B cell (primary cell): ENCODE data around the gene KAT2A. TPM values are rescaled to one million over a fixed set of nuclear protein-coding genes. Genes with fewer than 3 reads are reported as not detected.

Experiments used
- ATAC-seq: fragments of 200-7000 bp; cut with Tn5 transposase; one replicate; pipeline ENCODE4 v1.10.0; 2021; ENCODE audit warnings: low read depth, mild to moderate bottlenecking, moderate number of reproducible peaks, moderate library complexity
- CTCF ChIA-PET: fragments of 350-600 bp; sonication (Branson Sonifier 250); formaldehyde crosslinking; loops from one replicate; lab custom pipeline; 2021; ENCODE audit warnings: antibody characterized with exemption, inconsistent platforms; lab: Charles Lee
- POLR2A ChIA-PET: fragments of 350-600 bp; sonication (Branson Sonifier 250); formaldehyde crosslinking; loops from one replicate; lab custom pipeline; 2021; ENCODE audit warnings: antibody characterized with exemption; lab: Charles Lee
- DNase-seq: peaks from one replicate; pipeline ENCODE4 v3.0.0; 2013
- H2AFZ ChIP-seq: 2 replicates; pipeline ENCODE4 v1.6.1; 2012; ENCODE audit warnings: mild to moderate bottlenecking, low read depth, low read length; ENCODE audit not compliant: insufficient read depth, poor library complexity, severe bottlenecking
- H3K27ac ChIP-seq, 2 donors: 1 replicate in 1 of 2; 2 replicates in 1 of 2; pipeline ENCODE4 v1.5.1; 2012 to 2013; ENCODE audit warnings: low read length in 2 of 2, mild to moderate bottlenecking in 2 of 2, moderate library complexity in 1 of 2
- H3K27me3 ChIP-seq, 4 experiments: fragments of 200-600 bp in 1 of 4; sonication (generic) in 1 of 4; replicated peaks in 1 of 4; 1 replicate in 2 of 4; 2 replicates in 2 of 4; pipeline versions ENCODE4 v1.6.1 to v1.7.0; 2013 to 2016; ENCODE audit warnings: low read length in 3 of 4, mild to moderate bottlenecking in 2 of 4, mixed read lengths in 1 of 4, moderate library complexity in 1 of 4; ENCODE audit not compliant: insufficient read depth in 4 of 4, control insufficient read depth in 3 of 4; ENCODE audit errors: control extremely low read depth in 1 of 4
- H3K36me3 ChIP-seq, 2 experiments: replicated peaks in 1 of 2; 1 replicate in 1 of 2; 2 replicates in 1 of 2; pipeline versions ENCODE4 v1.6.1 to v1.7.1; 2013; ENCODE audit warnings: low read length in 1 of 2; ENCODE audit not compliant: insufficient read depth in 2 of 2, control insufficient read depth in 1 of 2; ENCODE audit errors: control extremely low read depth in 1 of 2, extremely low read depth in 1 of 2
- H3K4me1 ChIP-seq, 2 donors: fragments of 200-600 bp in 1 of 2; sonication (generic) in 1 of 2; 1 replicate in 1 of 2; 2 replicates in 1 of 2; pipeline versions ENCODE4 v1.5.1 to v1.6.1; 2013 to 2017; ENCODE audit warnings: low read length in 2 of 2; ENCODE audit not compliant: control insufficient read depth in 2 of 2, insufficient read depth in 2 of 2
- H3K4me2 ChIP-seq: replicated peaks from 2 replicates; pipeline ENCODE3; 2012; ENCODE audit warnings: mild to moderate bottlenecking, low read depth, low read length; ENCODE audit not compliant: poor library complexity, severe bottlenecking
- H3K4me3 ChIP-seq, 5 experiments: fragments of 200-600 bp in 1 of 5; sonication (generic) in 1 of 5; 1 replicate in 3 of 5; 2 replicates in 2 of 5; pipeline versions ENCODE4 v1.5.1 to v1.7.0; 2011 to 2016; ENCODE audit warnings: low read length in 4 of 5, mild to moderate bottlenecking in 4 of 5, low read depth in 2 of 5, control low read depth in 1 of 5, moderate library complexity in 1 of 5; ENCODE audit not compliant: insufficient read depth in 1 of 5; ENCODE audit errors: control extremely low read depth in 1 of 5, extremely low read depth in 1 of 5
- H3K79me2 ChIP-seq: fragments of 200-600 bp; sonication (generic); one replicate; pipeline ENCODE4 v1.6.0; 2016; ENCODE audit warnings: low read length; ENCODE audit not compliant: control insufficient read depth, insufficient read depth
- H3K9ac ChIP-seq: fragments of 200-600 bp; sonication (generic); 2 replicates; pipeline ENCODE4 v1.6.1; 2017; ENCODE audit warnings: mild to moderate bottlenecking, low read length, moderate library complexity
- H3K9me3 ChIP-seq, 3 donors: one replicate each; pipeline versions ENCODE4 v1.6.1 to v1.7.1; 2013; ENCODE audit warnings: low read length in 2 of 3; ENCODE audit not compliant: control insufficient read depth in 2 of 3, insufficient read depth in 1 of 3; ENCODE audit errors: control extremely low read depth in 1 of 3
- H4K20me1 ChIP-seq: 2 replicates; pipeline ENCODE4 v1.6.0; 2012; ENCODE audit warnings: mild to moderate bottlenecking, low read length; ENCODE audit not compliant: insufficient read depth, control insufficient read depth, poor library complexity, severe bottlenecking
- H3K27ac Mint-ChIP-seq: one replicate; pipeline ENCODE4 v1.8.0; 2021; ENCODE audit warnings: mixed read lengths
- H3K27me3 Mint-ChIP-seq: one replicate; pipeline ENCODE4 v1.8.0; 2021; ENCODE audit warnings: mixed read lengths
- H3K4me1 Mint-ChIP-seq: one replicate; pipeline ENCODE4 v1.8.0; 2021; ENCODE audit warnings: mixed read lengths
- H3K4me3 Mint-ChIP-seq: one replicate; pipeline ENCODE4 v1.8.0; 2021; ENCODE audit warnings: mixed read lengths
- H3K9me3 Mint-ChIP-seq: one replicate; pipeline ENCODE4 v1.8.0; 2022; ENCODE audit warnings: mixed read lengths; ENCODE audit not compliant: insufficient read depth
- EZH2 ChIP-seq: IDR thresholded peaks from 2 replicates; pipeline ENCODE4 v1.6.1; 2012; ENCODE audit warnings: borderline replicate concordance, low read depth, mild to moderate bottlenecking, moderate library complexity, low read length; ENCODE audit not compliant: insufficient read depth, poor library complexity, severe bottlenecking
- WGBS: methylation state at CpG from one replicate; pipeline ENCODE4 v1.1.5; 2013; ENCODE audit warnings: missing lambda C conversion rate; ENCODE audit not compliant: insufficient coverage; 5-methylcytosine and 5-hydroxymethylcytosine counted together
- intact Hi-C: fragments of 100-400 bp; cut with micrococcal nuclease; formaldehyde crosslinking; loops from one replicate; pipeline ENCODE4 v1.10.0; 2022
- polyA plus RNA-seq: library from polyadenylated mRNA; depleted of rRNA; stranded (reverse); fragments of >200 nt; gene quantifications from 2 replicates; pipeline ENCODE4 v1.2.3, GENCODE V29; 2012
- total RNA-seq, 2 donors: library from RNA; stranded (reverse); fragments of 120-200 nt in 1 of 2; gene quantifications; 1 replicate in 1 of 2; 2 replicates in 1 of 2; pipeline versions ENCODE4 v1.2.3 to v1.2.4, GENCODE V29; 2013 to 2022
- TF ChIP-seq, protein P1 (sequence below): fragments of 200-600 bp; IDR thresholded peaks from one replicate; pipeline ENCODE4 v1.8.0; 2022; ENCODE audit warnings: antibody characterized with exemption, mild to moderate bottlenecking

KAT2A gene
- total and polyA plus RNA-seq, 2 donors (not counting 1 experiment from before 2014, with no cell fraction given) = 66.3 to 155 TPM

DNA sequence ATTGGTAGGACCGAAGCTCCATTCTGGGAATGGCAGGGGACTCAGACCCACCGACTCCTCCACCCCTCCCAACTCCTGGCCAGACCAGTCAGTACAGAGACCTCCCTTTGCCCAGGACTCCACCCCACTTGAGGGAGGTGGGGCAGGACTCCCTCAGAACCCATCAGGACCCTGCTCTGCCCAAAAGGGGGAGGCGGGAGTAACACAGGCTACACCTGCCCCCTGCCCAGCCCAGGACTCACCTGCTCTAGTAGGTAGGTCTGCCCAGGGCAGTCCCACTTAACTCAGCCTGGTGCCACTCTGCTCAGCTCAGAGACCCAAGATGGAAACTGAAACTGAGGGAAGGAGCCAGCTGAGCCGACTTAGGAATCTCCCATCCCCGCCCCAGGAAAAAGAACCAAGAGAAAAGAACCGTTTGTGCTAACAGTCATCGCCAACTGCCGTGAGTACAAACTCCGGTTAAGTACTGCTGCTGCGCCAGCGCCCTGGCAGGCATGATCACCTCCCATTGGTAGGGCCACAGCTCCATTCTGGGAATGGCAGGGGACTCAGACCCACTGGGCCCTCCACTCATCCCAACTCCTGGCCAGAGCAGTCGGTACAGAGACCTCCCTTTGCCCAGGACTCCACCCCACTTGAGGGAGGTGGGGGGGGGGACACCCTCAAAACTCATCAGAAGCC, 9.2 kb downstream of the KAT2A start:
- Histone ChIP-seq H3K4me3 (peak overlapping the region; percentile 26 to 77 (median 53)), H2AFZ (peak overlapping the region; percentile 73), H3K27ac (peak overlapping the region; percentile 85 to 88), H3K79me2 (peaks cover 14% of the 10 kb centered on the region), H3K4me2 (peak overlapping the region; percentile 92), H3K4me1 (peaks cover 43 to 60% of the 10 kb centered on the region in 2 donors), H3K27me3 (no peaks in the 10 kb centered on the region), H3K36me3 (peaks cover 0 to 28% of the 10 kb centered on the region in 2 experiments), H3K9ac (peak overlapping the region; percentile 81), H3K9me3 (peaks cover 0 to 4% (median 0%) of the 10 kb centered on the region in 3 donors), H4K20me1 (no peaks in the 10 kb centered on the region)
- DNase-seq (no peak), ATAC-seq (no peak)
- H3K27me3 Mint-ChIP-seq = no peaks in the 10 kb centered on the region
- intact Hi-C loops = loop anchor here (1.0 to 10.0 kb wide), 5 partner anchors 43 to 273 kb away; partner anchors contain the start of genes KCNH4, ODAD4 and STAT3
- peak overlapping the region; percentile 84 for H3K27ac Mint-ChIP-seq
- no peaks in the 10 kb centered on the region for H3K9me3 Mint-ChIP-seq
- POLR2A ChIA-PET = interaction anchor here (0.6 to 1.9 kb wide), 8 partner anchors 9 to 252 kb away, joined by 3 to 25 read pairs (median 5); partner anchors contain the start of genes CNP, DNAJC7 and KAT2A
- CTCF ChIA-PET = interaction anchor here (0.8 to 6.9 kb wide), 12 partner anchors 11 to 436 kb away, joined by 3 to 115 read pairs (median 4); partner anchors contain the start of genes CNP, KCNH4 and NKIRAS2
- peaks cover 61% of the 10 kb centered on the region for H3K4me1 Mint-ChIP-seq
- peak overlapping the region; percentile 88 for H3K4me3 Mint-ChIP-seq
- TF ChIP-seq EZH2 = no peak
- 19% methylated on average over 11 of the region's 12 CpGs for WGBS

DNA sequence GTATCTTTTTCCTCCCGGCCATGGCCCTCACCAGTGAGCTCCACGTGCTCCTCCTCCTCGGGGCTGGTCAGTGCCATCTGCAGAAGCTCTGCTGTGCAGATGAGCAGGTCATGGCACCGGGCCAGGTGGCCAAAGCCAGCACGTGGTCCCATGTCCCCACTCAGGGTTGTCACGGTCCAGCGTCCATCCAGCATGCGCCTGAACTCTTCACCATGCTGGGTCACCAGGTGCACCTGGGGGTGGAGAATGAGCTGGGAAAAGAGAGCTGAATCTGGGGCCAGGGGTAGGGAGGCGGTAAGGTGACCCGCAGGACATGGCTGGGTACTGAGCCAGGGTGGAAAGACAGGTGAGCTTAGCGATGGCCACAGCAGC, 9.9 kb downstream of the KAT2A start:
- no peaks in the 10 kb centered on the region for H3K27me3 Mint-ChIP-seq
- peaks cover 40 to 55% of the 10 kb centered on the region in 2 donors for H3K4me1 ChIP-seq

More for the DNA sequence above, 9.9 kb downstream of the KAT2A start:
- H3K27me3 ChIP-seq = no peaks in the 10 kb centered on the region
- no peak for ATAC-seq
- H3K4me3 ChIP-seq = no peak overlapping the region
- intact Hi-C loops = loop anchor here (10.0 kb wide), 1 partner anchor 274 kb away; the partner anchor contains the start of gene STAT3
- H3K9me3 ChIP-seq = peaks cover 0 to 4% (median 0%) of the 10 kb centered on the region in 3 donors
- Mint-ChIP-seq H3K9me3 (no peaks in the 10 kb centered on the region), H3K4me1 (peaks cover 57% of the 10 kb centered on the region), H3K4me3 (peak overlapping the region; percentile 88), H3K27ac (peak overlapping the region; percentile 70)
- H3K27ac ChIP-seq = peak overlapping the region in 1 of 2 donors; percentile 6
- no peak overlapping the region for H2AFZ ChIP-seq
- POLR2A ChIA-PET = no interaction called here
- H3K9ac ChIP-seq = no peak overlapping the region
- H3K4me2 ChIP-seq = peak overlapping the region; percentile 92
- DNase-seq = peak; percentile 18
- CTCF ChIA-PET = interaction anchor here (1.1 to 6.9 kb wide), 4 partner anchors 44 to 148 kb away, joined by 3 to 115 read pairs (median 18); partner anchors contain the start of genes CNP, KCNH4 and NKIRAS2
- peaks cover 14% of the 10 kb centered on the region for H3K79me2 ChIP-seq
- no peaks in the 10 kb centered on the region for H4K20me1 ChIP-seq
- TF ChIP-seq, protein P1, sequence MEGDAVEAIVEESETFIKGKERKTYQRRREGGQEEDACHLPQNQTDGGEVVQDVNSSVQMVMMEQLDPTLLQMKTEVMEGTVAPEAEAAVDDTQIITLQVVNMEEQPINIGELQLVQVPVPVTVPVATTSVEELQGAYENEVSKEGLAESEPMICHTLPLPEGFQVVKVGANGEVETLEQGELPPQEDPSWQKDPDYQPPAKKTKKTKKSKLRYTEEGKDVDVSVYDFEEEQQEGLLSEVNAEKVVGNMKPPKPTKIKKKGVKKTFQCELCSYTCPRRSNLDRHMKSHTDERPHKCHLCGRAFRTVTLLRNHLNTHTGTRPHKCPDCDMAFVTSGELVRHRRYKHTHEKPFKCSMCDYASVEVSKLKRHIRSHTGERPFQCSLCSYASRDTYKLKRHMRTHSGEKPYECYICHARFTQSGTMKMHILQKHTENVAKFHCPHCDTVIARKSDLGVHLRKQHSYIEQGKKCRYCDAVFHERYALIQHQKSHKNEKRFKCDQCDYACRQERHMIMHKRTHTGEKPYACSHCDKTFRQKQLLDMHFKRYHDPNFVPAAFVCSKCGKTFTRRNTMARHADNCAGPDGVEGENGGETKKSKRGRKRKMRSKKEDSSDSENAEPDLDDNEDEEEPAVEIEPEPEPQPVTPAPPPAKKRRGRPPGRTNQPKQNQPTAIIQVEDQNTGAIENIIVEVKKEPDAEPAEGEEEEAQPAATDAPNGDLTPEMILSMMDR = no peak
- TF ChIP-seq EZH2 = no peak
- peaks cover 0 to 25% of the 10 kb centered on the region in 2 experiments for H3K36me3 ChIP-seq
- WGBS = 96% methylated on average over 11 of the region's 11 CpGs
